ENCODE data around the gene PARD3. TPM values are rescaled to one million over a fixed set of nuclear protein-coding genes. Genes with fewer than 3 reads are reported as not detected.
"Not testable (repeated sequence)": the region's sequence is repeated elsewhere in the genome, so short reads cannot be mapped to it uniquely, and the experiment has no call there.

The PARD3 gene
- total and polyA plus RNA-seq, 3 donors from 2014 or later = 31.8 to 59.5 (median 49.5) TPM

- Histone ChIP-seq H3K27me3 (no peaks in the 10 kb centered on the region), H3K9me3 (no peaks in the 10 kb centered on the region), H3K27ac (no peak overlapping the region), H3K4me3 (no peak overlapping the region), H3K36me3 (ENCODE audit: low read depth, missing control alignments) (no peaks in the 10 kb centered on the region), H3K4me1 (peaks cover under 1% of the 10 kb centered on the region)
- no peak for DNase-seq
- intact Hi-C loops (cut with DNase I; ENCODE audit: low total_unique reads) = no loop called here
- TF ChIP-seq CTCF (IDR thresholded peaks at IDR 0.05) (no peak), POLR2A (IDR thresholded peaks at IDR 0.05) (no peak)
- WGBS, 2 donors = 82 to 85% methylated on average over 9 of the region's 9 CpGs
Observed at GRCh38 chr10:34759161-34759836, 55.8 kb downstream of the PARD3 start.

- WGBS, 2 donors = 71 to 75% methylated on average over 3 of the region's 3 CpGs
- Histone ChIP-seq H3K4me3 (no peak overlapping the region), H3K27ac (no peak overlapping the region), H3K9me3 (no peaks in the 10 kb centered on the region), H3K4me1 (peaks cover 9% of the 10 kb centered on the region), H3K36me3 (ENCODE audit: low read depth, missing control alignments) (no peaks in the 10 kb centered on the region), H3K27me3 (no peaks in the 10 kb centered on the region)
- TF ChIP-seq CTCF (IDR thresholded peaks at IDR 0.05) (no peak), POLR2A (IDR thresholded peaks at IDR 0.05) (no peak)
- no peak for DNase-seq
- intact Hi-C loops (cut with DNase I; ENCODE audit: low total_unique reads) = no loop called here
Observed at GRCh38 chr10:34758447-34758996, 56.6 kb downstream of the PARD3 start.

- Histone ChIP-seq H3K27ac (no peak overlapping the region), H3K36me3 (ENCODE audit: low read depth, missing control alignments) (no peaks in the 10 kb centered on the region), H3K4me1 (peaks cover 15% of the 10 kb centered on the region), H3K4me3 (no peak overlapping the region), H3K27me3 (no peaks in the 10 kb centered on the region), H3K9me3 (no peaks in the 10 kb centered on the region)
- no peak for TF ChIP-seq POLR2A (IDR thresholded peaks at IDR 0.05)
- no peak for TF ChIP-seq CTCF (IDR thresholded peaks at IDR 0.05)
- intact Hi-C loops (cut with DNase I; ENCODE audit: low total_unique reads) = no loop called here
- DNase-seq = no peak
Observed at GRCh38 chr10:34757933-34758332, 57.2 kb downstream of the PARD3 start.

- 86 to 91% methylated on average over 4 of the region's 4 CpGs for WGBS, 2 donors
- H3K36me3 ChIP-seq (ENCODE audit: low read depth, missing control alignments); intact Hi-C loops (cut with DNase I; ENCODE audit: low total_unique reads); H3K27ac ChIP-seq; H3K27me3 ChIP-seq; H3K4me3 ChIP-seq; H3K9me3 ChIP-seq; DNase-seq: not testable (repeated sequence)
- peaks cover 15% of the 10 kb centered on the region for H3K4me1 ChIP-seq
Observed at GRCh38 chr10:34757181-34757580, 57.9 kb downstream of the PARD3 start.

- no peaks in the 10 kb centered on the region for H3K36me3 ChIP-seq (ENCODE audit: low read depth, missing control alignments)
- no peak overlapping the region for H3K4me3 ChIP-seq
- no peaks in the 10 kb centered on the region for H3K9me3 ChIP-seq
- DNase-seq = no peak
- peaks cover 15% of the 10 kb centered on the region for H3K4me1 ChIP-seq
- TF ChIP-seq POLR2A (IDR thresholded peaks at IDR 0.05) = no peak
- TF ChIP-seq CTCF (IDR thresholded peaks at IDR 0.05) = no peak
- no peaks in the 10 kb centered on the region for H3K27me3 ChIP-seq
- 95 to 98% methylated on average over 3 of the region's 3 CpGs for WGBS, 2 donors
- no peak overlapping the region for H3K27ac ChIP-seq
- intact Hi-C loops (cut with DNase I; ENCODE audit: low total_unique reads) = no loop called here
Observed at GRCh38 chr10:34756584-34756983, 58.5 kb downstream of the PARD3 start.
